HL-60 (cell line): ENCODE data around the gene CDK6.

Source experiments
- DNase-seq, 2 experiments: peaks; one replicate each; pipeline ENCODE4 v3.0.0-alpha.2; 2010 to 2020; ENCODE audit warnings: low read depth in 1 of 2, low spot score in 1 of 2
- H3K27ac ChIP-seq: fragments of 250-450 bp; sonication (Bioruptor Pico); replicated peaks from 2 replicates; pipeline ENCODE4 v1.5.1; 2020; ENCODE audit warnings: mild to moderate bottlenecking, moderate library complexity
- H3K27me3 ChIP-seq: fragments of 250-450 bp; sonication (Bioruptor Pico); 2 replicates; pipeline ENCODE4 v1.5.1; 2021; ENCODE audit warnings: mild to moderate bottlenecking, moderate library complexity; ENCODE audit not compliant: insufficient read depth, poor library complexity, severe bottlenecking
- H3K4me3 ChIP-seq: replicated peaks from 2 replicates; pipeline ENCODE4 v1.5.1; 2011; ENCODE audit warnings: mild to moderate bottlenecking, control low read depth, low read length; ENCODE audit not compliant: insufficient read depth
- CTCF ChIP-seq: IDR thresholded peaks from one replicate; pipeline ENCODE4 v1.5.1; 2011; ENCODE audit warnings: low read length, control low read depth, inconsistent platforms; ENCODE audit not compliant: insufficient read depth
- GABPA ChIP-seq: IDR thresholded peaks from 2 replicates; pipeline ENCODE4 v1.6.1; 2012; ENCODE audit warnings: low read depth
- POLR2AphosphoS5 ChIP-seq: IDR thresholded peaks from 2 replicates; pipeline ENCODE4 v1.6.1; 2012; ENCODE audit warnings: low read depth
- REST ChIP-seq: IDR thresholded peaks from 2 replicates; pipeline ENCODE4 v1.6.1; 2012; ENCODE audit warnings: low read depth; ENCODE audit not compliant: insufficient replicate concordance
- SPI1 ChIP-seq: IDR thresholded peaks from 2 replicates; pipeline ENCODE4 v1.6.1; 2012; ENCODE audit warnings: low read depth, mild to moderate bottlenecking, borderline replicate concordance

CDK6 gene

GRCh38 chr7:92856436-92856835 lies 20.1 kb upstream of the CDK6 start:
- no peak for TF ChIP-seq REST
- TF ChIP-seq GABPA, result no peak
- no peak for TF ChIP-seq CTCF
- TF ChIP-seq POLR2AphosphoS5, result no peak
- TF ChIP-seq SPI1, result no peak
- Histone ChIP-seq H3K27me3 (no peaks in the 10 kb centered on the region), H3K4me3 (no peak overlapping the region), H3K27ac (no peak overlapping the region)
- no peak for DNase-seq

GRCh38 chr7:92854501-92855238 lies 18.3 kb upstream of the CDK6 start:
- H3K4me3 ChIP-seq, result no peak overlapping the region
- H3K27me3 ChIP-seq, result no peaks in the 10 kb centered on the region
- no peak for DNase-seq
- TF ChIP-seq CTCF, result no peak
- TF ChIP-seq GABPA, result no peak
- no peak for TF ChIP-seq POLR2AphosphoS5
- no peak for TF ChIP-seq REST
- no peak for TF ChIP-seq SPI1
- H3K27ac ChIP-seq, result no peak overlapping the region

- no peak overlapping the region for H3K27ac ChIP-seq
- no peak overlapping the region for H3K4me3 ChIP-seq
- no peak for DNase-seq
- no peaks in the 10 kb centered on the region for H3K27me3 ChIP-seq
- TF ChIP-seq SPI1, result no peak
- no peak for TF ChIP-seq POLR2AphosphoS5
- TF ChIP-seq CTCF, result no peak
- TF ChIP-seq REST, result no peak
- TF ChIP-seq GABPA, result no peak
Measured at GRCh38 chr7:92851732-92852131, 15.4 kb upstream of the CDK6 start.
